ENCODE results near the gene PTPN1.
"Not testable (repeated sequence)": the region's sequence is repeated elsewhere in the genome, so short reads cannot be mapped to it uniquely, and the experiment has no call there.

The PTPN1 gene

GRCh38 chr20:50504231-50504823, 5.9 kb upstream of the PTPN1 start:
- no peak overlapping the region for H3K4me3 ChIP-seq (replicated peaks; ENCODE audit: low read depth, low read length)
- peak; percentile 11 for TF ChIP-seq CTCF (IDR thresholded peaks at IDR 0.05; ENCODE audit: low read length, missing control alignments)
- peak; percentile 47 for DNase-seq (ENCODE audit: low read depth)

- no peak for TF ChIP-seq CTCF (IDR thresholded peaks at IDR 0.05; ENCODE audit: low read length, missing control alignments)
- no peak overlapping the region for H3K4me3 ChIP-seq (replicated peaks; ENCODE audit: low read depth, low read length)
- DNase-seq (ENCODE audit: low read depth), result no peak
These were observed 4.0 kb upstream of the PTPN1 start for GRCh38 chr20:50506270-50506579.

- H3K4me3 ChIP-seq (replicated peaks; ENCODE audit: low read depth, low read length); DNase-seq (ENCODE audit: low read depth): not testable (repeated sequence)
These were observed 2.4 kb upstream of the PTPN1 start for GRCh38 chr20:50507745-50508144.

GRCh38 chr20:50508171-50508755, 1.9 kb upstream of the PTPN1 start:
- no peak overlapping the region for H3K4me3 ChIP-seq (replicated peaks; ENCODE audit: low read depth, low read length)
- TF ChIP-seq CTCF (IDR thresholded peaks at IDR 0.05; ENCODE audit: low read length, missing control alignments), result no peak
- no peak for DNase-seq (ENCODE audit: low read depth)

- no peak for TF ChIP-seq CTCF (IDR thresholded peaks at IDR 0.05; ENCODE audit: low read length, missing control alignments)
- no peak for DNase-seq (ENCODE audit: low read depth)
- peak overlapping the region; percentile 92 for H3K4me3 ChIP-seq (replicated peaks; ENCODE audit: low read depth, low read length)
These were observed 741 bp downstream of the PTPN1 start for GRCh38 chr20:50510706-50511542.

GRCh38 chr20:50512323-50512722, 2.1 kb downstream of the PTPN1 start:
- no peak for DNase-seq (ENCODE audit: low read depth)
- TF ChIP-seq CTCF (IDR thresholded peaks at IDR 0.05; ENCODE audit: low read length, missing control alignments), result no peak
- peak overlapping the region; percentile 92 for H3K4me3 ChIP-seq (replicated peaks; ENCODE audit: low read depth, low read length)

- peak overlapping the region; percentile 92 for H3K4me3 ChIP-seq (replicated peaks; ENCODE audit: low read depth, low read length)
- peak; percentile 76 for DNase-seq (ENCODE audit: low read depth)
- no peak for TF ChIP-seq CTCF (IDR thresholded peaks at IDR 0.05; ENCODE audit: low read length, missing control alignments)
These were observed 3.2 kb downstream of the PTPN1 start for GRCh38 chr20:50513169-50514034.

Measured in fibroblast of pulmonary artery (primary cell).